HepG2 (cell line): ENCODE measurements around the gene RUSC1. TPM values are rescaled to one million over a fixed set of nuclear protein-coding genes. Genes with fewer than 3 reads are reported as not detected.

Source experiments
- AGO1 ChIP-seq: fragments of 200-400 bp; formaldehyde crosslinking; IDR thresholded peaks from 2 replicates; pipeline ENCODE4 v1.6.1; 2017; ENCODE audit warnings: mild to moderate bottlenecking, low read depth, low read length, moderate library complexity; ENCODE audit not compliant: poor library complexity, severe bottlenecking
- ETV6 ChIP-seq: sonication (generic); formaldehyde crosslinking; conservative IDR thresholded peaks from 2 replicates; pipeline ENCODE4 v1.4.0; 2020; ENCODE audit warnings: missing genetic modification reagents
- FIP1L1 ChIP-seq: fragments of 200-400 bp; formaldehyde crosslinking; IDR thresholded peaks from 2 replicates; pipeline ENCODE4 v1.6.1; 2018; ENCODE audit warnings: low read depth, mild to moderate bottlenecking, low read length, moderate library complexity, borderline replicate concordance; ENCODE audit not compliant: insufficient read depth
- HDAC1 ChIP-seq: sonication (generic); formaldehyde crosslinking; IDR thresholded peaks from 2 replicates; pipeline ENCODE4 v1.5.1; 2020; ENCODE audit warnings: mild to moderate bottlenecking, missing genetic modification reagents
- HNF1A ChIP-seq, 2 experiments: sonication (generic) in 1 of 2; formaldehyde crosslinking in 1 of 2; IDR thresholded peaks; 2 replicates each; pipeline versions ENCODE4 v1.4.0 to v1.6.1; 2016 to 2020; ENCODE audit warnings: borderline replicate concordance in 1 of 2, low read depth in 1 of 2, mild to moderate bottlenecking in 1 of 2, missing genetic modification reagents in 1 of 2
- PRDM4 ChIP-seq: sonication (generic); formaldehyde crosslinking; IDR thresholded peaks from 2 replicates; pipeline ENCODE4 v1.9.0; 2021; ENCODE audit warnings: missing genetic modification reagents, borderline replicate concordance
- ZFX ChIP-seq: sonication (generic); formaldehyde crosslinking; IDR thresholded peaks from 2 replicates; pipeline ENCODE4 v1.4.0; 2020; ENCODE audit warnings: mild to moderate bottlenecking, low read depth, missing genetic modification reagents, moderate library complexity
- ZNF143 ChIP-seq: sonication (generic); formaldehyde crosslinking; IDR thresholded peaks from 2 replicates; pipeline ENCODE4 v1.4.0; 2020; ENCODE audit warnings: missing genetic modification reagents
- ZNF329 ChIP-seq: sonication (generic); formaldehyde crosslinking; IDR thresholded peaks from 2 replicates; pipeline ENCODE4 v1.9.0; 2021; ENCODE audit warnings: low read depth, mild to moderate bottlenecking, missing genetic modification reagents
- ZNF543 ChIP-seq: sonication (generic); formaldehyde crosslinking; IDR thresholded peaks from 2 replicates; pipeline ENCODE4 v1.4.0; 2020; ENCODE audit warnings: mild to moderate bottlenecking, missing genetic modification reagents
- ZNF547 ChIP-seq: sonication (generic); formaldehyde crosslinking; IDR thresholded peaks from 2 replicates; pipeline ENCODE4 v1.5.1; 2020; ENCODE audit warnings: mild to moderate bottlenecking, missing genetic modification reagents
- ZNF709 ChIP-seq: sonication (generic); formaldehyde crosslinking; IDR thresholded peaks from 2 replicates; pipeline ENCODE4 v1.5.0; 2020; ENCODE audit warnings: mild to moderate bottlenecking, missing genetic modification reagents
- ZSCAN22 ChIP-seq: sonication (generic); formaldehyde crosslinking; IDR thresholded peaks from 2 replicates; pipeline ENCODE4 v1.4.0; 2020; ENCODE audit warnings: mild to moderate bottlenecking, missing genetic modification reagents
- ZSCAN9 ChIP-seq: IDR thresholded peaks from 2 replicates; pipeline ENCODE4 v1.6.1; 2016; ENCODE audit warnings: borderline replicate concordance
- polyA plus RNA-seq, 8 experiments: library from polyadenylated mRNA; depleted of rRNA in 3 of 8; stranded (reverse) in 7 of 8; unstranded in 1 of 8; fragments of >200 nt; fragmentation: Illumina TruSeq in 4 of 8; extraction: Trizol in 4 of 8; gene quantifications; 2 replicates each; pipeline versions ENCODE4 v1.2.1 to v1.2.3, GENCODE V29; 2011 to 2016; ENCODE audit warnings: low read depth in 4 of 8, missing spikeins in 1 of 8, mixed read lengths in 1 of 8; ENCODE audit not compliant: insufficient read depth in 1 of 8
- total RNA-seq, 5 experiments: library from RNA; depleted of rRNA; stranded (reverse); fragments of >200 nt; fragmentation: Illumina TruSeq; extraction: Trizol; gene quantifications; 2 replicates each; pipeline ENCODE4 v1.2.3, GENCODE V29; 2016; ENCODE audit warnings: low read depth in 1 of 5
- TF ChIP-seq, protein P1 (sequence below): sonication (generic); formaldehyde crosslinking; IDR thresholded peaks from 2 replicates; pipeline ENCODE4 v1.4.0; 2020; ENCODE audit warnings: low read depth, missing genetic modification reagents
- TF ChIP-seq, protein P2 (sequence below): sonication (generic); formaldehyde crosslinking; IDR thresholded peaks from 2 replicates; pipeline ENCODE4 v1.8.0; 2022; ENCODE audit warnings: missing genetic modification reagents, mild to moderate bottlenecking, borderline replicate concordance

RUSC1 gene
- total and polyA plus RNA-seq, 2 of the 13 experiments (the other 11 are each of a cell fraction or from before 2014, with no cell fraction given): 18.7 to 20.4 TPM

- TF ChIP-seq, protein P1, sequence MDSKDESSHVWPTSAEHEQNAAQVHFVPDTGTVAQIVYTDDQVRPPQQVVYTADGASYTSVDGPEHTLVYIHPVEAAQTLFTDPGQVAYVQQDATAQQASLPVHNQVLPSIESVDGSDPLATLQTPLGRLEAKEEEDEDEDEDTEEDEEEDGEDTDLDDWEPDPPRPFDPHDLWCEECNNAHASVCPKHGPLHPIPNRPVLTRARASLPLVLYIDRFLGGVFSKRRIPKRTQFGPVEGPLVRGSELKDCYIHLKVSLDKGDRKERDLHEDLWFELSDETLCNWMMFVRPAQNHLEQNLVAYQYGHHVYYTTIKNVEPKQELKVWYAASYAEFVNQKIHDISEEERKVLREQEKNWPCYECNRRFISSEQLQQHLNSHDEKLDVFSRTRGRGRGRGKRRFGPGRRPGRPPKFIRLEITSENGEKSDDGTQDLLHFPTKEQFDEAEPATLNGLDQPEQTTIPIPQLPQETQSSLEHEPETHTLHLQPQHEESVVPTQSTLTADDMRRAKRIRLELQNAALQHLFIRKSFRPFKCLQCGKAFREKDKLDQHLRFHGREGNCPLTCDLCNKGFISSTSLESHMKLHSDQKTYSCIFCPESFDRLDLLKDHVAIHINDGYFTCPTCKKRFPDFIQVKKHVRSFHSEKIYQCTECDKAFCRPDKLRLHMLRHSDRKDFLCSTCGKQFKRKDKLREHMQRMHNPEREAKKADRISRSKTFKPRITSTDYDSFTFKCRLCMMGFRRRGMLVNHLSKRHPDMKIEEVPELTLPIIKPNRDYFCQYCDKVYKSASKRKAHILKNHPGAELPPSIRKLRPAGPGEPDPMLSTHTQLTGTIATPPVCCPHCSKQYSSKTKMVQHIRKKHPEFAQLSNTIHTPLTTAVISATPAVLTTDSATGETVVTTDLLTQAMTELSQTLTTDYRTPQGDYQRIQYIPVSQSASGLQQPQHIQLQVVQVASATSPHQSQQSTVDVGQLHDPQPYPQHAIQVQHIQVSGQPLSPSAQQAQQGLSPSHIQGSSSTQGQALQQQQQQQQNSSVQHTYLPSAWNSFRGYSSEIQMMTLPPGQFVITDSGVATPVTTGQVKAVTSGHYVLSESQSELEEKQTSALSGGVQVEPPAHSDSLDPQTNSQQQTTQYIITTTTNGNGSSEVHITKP: peak; percentile 57; the same call in 1 of the 2 replicates
- TF ChIP-seq AGO1 (peak; percentile 46), ETV6 (CRISPR knock-in tag) (no peak), FIP1L1 (no peak), ZSCAN22 (CRISPR knock-in tag) (no peak), ZNF547 (CRISPR knock-in tag) (peak; percentile 37; the same call in 1 of the 2 replicates), ZNF329 (CRISPR knock-in tag) (0 out of 2 replicates have a peak, but pooled peaks have one; percentile 60), PRDM4 (CRISPR knock-in tag) (no peak), ZNF143 (CRISPR knock-in tag) (no peak), ZNF543 (CRISPR knock-in tag) (0 out of 2 replicates have a peak, but pooled peaks have one; percentile 7), ZSCAN9 (peak; percentile 35), ZFX (CRISPR knock-in tag) (peak; percentile 85), HDAC1 (CRISPR knock-in tag) (peak; percentile 39), HNF1A (IDR thresholded peaks at IDR 0.05; ENCODE audit: low read depth) (no peak), HNF1A (CRISPR knock-in tag; IDR thresholded peaks at IDR 0.05; ENCODE audit: borderline replicate concordance) (peak; percentile 42; the same call in 1 of the 2 replicates), ZNF709 (CRISPR knock-in tag) (0 out of 2 replicates have a peak, but pooled peaks have one; percentile 24)
- TF ChIP-seq, protein P2, sequence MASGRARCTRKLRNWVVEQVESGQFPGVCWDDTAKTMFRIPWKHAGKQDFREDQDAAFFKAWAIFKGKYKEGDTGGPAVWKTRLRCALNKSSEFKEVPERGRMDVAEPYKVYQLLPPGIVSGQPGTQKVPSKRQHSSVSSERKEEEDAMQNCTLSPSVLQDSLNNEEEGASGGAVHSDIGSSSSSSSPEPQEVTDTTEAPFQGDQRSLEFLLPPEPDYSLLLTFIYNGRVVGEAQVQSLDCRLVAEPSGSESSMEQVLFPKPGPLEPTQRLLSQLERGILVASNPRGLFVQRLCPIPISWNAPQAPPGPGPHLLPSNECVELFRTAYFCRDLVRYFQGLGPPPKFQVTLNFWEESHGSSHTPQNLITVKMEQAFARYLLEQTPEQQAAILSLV: peak; percentile 41
Measured at GRCh38 chr1:155324037-155324716, 3.5 kb downstream of the RUSC1 start (continued).
